Ramos (cell line): Measurements from ENCODE around the gene SLC36A2.
"Not testable (repeated sequence)": the region's sequence is repeated elsewhere in the genome, so short reads cannot be mapped to it uniquely, and the experiment has no call there.

Source experiments
- in situ Hi-C: fragments of 300-500 bp; cut with MboI; formaldehyde crosslinking; loops from one replicate; pipeline ENCODE4 v1.14.3; 2022; ENCODE audit warnings: low sequenced_read_pairs; ENCODE audit not compliant: unreplicated experiment

The SLC36A2 gene

DNA sequence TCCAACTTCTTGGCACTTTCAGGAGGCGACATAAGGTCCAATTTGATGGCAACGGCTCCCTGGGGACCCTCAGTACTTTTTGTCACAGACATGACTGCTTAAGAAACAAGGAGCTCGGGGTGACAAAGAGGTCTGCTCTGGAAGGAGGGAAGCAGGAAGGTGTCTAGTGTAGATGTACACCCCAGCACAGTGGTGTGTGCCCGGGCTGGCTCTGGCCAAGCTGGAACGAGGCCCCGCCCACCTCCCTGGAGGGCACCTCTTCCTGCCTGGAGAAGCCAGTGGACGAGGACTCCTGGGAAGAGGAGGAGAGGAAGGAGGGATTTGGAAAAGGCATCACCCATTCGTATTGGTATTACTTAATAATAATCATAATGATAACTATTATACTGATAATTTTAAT, at the start of gene SLC36A2:
Gene SLC36A2, minus strand, starts transcription at position 191 of the 400 bp plus-strand sequence. Its CDS starts 99 bp downstream, at position 92.
- in situ Hi-C loops = no loop called here

- in situ Hi-C loops = no loop called here
Observed at GRCh38 chr5:151388960-151389359, 41.6 kb upstream of the SLC36A2 start.

GRCh38 chr5:151384106-151384505, 36.7 kb upstream of the SLC36A2 start:
- in situ Hi-C loops = no loop called here

- in situ Hi-C loops = no loop called here
Observed at GRCh38 chr5:151383011-151383410, 35.7 kb upstream of the SLC36A2 start.

DNA sequence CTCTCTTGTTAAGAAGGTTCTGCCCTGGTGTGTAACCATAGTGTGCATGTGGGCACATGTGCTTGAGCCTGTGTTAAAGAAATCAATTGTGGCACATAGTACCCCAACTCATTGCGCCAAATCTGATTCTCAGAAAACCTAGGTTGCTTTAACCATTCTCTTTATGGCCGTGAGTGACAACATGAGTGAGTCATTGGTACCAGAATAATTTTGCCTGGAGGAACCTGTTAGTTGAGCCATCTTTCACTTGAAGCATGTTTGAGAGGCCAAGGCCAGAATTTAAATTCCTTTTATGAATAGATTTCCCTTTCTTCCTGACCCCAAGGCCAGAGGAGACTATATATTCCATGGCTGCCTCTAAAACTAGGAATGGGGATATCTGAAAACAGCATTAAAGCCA, 35.2 kb upstream of the SLC36A2 start:
- in situ Hi-C loops = no loop called here

DNA sequence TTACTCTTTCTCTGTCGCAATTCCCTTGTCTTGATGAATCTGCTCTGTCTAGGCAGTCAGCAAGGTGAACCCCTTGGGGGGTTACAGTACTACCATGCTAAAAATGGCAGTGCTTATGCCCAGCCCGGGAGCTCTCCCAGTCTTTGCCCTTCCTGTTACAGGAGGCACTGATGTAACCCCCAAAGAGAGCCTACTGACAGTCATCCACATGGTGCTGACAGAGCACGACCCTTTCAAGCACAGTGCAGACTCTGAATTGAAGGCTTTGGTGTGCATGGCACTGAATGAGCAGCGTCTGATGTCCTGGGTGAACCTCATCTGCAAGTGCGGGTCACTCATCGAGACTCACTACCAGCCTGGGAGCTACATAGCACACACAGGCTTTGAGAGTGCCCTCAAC, 34.5 kb upstream of the SLC36A2 start:
- in situ Hi-C loops = no loop called here

DNA sequence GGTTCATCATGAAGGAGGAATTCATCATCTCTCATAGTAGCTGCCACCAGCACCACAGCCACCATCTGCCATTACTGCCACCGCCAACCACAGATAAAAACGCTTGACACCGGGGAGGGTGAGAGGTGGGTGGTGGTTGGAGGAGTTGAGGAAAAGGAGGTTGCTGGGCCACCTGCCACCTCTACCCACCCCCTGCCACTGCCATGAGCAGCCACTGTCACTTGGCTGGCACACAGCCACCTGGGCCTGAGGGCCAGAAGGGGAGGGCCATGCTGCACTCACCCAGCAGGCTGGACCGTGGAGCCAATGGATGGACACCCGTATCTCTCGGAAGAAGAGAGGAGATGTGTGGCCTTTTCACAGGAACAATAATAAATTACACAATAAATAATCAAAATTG, 31.3 kb upstream of the SLC36A2 start:
- in situ Hi-C loops = no loop called here

DNA sequence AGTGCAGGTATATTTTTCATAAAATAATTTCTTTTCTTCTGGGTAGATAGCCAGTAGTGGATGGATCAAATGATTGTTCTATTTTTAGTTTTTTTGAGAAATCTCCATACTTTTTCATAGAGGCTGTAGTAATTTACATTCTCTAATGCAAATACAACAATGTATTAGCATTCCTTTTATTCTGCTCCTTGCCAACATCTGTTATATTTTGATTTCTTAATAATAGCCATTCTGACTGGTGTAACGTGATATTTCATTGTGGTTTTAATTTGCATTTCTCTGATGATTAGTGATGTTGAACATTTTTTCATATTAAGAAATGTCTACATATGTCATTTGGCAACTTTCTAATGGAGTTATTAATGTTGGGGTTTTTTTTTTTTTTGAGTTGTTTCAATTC, 27.2 kb upstream of the SLC36A2 start:
- in situ Hi-C loops = no loop called here

- in situ Hi-C loops = not testable (repeated sequence)
Observed at GRCh38 chr5:151367038-151367437, 19.7 kb upstream of the SLC36A2 start.

DNA sequence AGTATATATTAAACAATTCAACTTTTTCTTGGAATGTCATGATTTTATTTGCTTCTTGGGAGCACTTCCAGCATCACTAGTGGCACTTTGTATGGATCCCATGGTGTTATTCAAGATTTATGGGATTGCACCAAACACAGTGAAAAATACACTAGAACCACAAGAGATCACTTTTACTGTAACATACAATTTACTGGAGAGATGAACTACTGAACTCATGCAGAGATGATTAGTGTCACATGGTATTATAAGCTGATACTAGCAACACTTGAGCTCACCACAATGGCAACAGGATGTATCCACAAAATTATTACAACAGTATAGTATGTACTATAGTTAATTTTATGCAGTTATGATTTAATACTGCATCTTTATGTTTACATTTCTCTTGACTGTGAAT, 16.3 kb upstream of the SLC36A2 start:
- in situ Hi-C loops = no loop called here

DNA sequence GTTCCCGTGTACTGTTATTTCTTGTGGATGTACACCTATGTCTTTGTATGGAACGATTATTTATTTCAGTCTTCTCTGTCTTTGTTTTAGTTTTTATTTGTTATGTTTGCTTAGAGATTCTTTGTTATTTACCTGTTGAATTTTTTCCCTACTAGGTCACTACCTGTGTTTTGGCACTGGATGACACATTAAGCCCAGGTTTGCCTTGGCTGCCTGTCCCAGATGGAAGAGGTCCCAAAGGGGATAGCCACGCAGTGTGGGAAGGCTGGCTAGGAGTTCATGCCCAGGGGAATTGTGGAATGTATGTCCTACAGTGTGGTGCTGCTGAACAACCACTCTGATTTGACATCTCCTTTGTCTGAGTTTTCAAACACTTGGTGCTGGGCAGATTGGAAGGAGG, 15.6 kb upstream of the SLC36A2 start:
- in situ Hi-C loops = no loop called here

DNA sequence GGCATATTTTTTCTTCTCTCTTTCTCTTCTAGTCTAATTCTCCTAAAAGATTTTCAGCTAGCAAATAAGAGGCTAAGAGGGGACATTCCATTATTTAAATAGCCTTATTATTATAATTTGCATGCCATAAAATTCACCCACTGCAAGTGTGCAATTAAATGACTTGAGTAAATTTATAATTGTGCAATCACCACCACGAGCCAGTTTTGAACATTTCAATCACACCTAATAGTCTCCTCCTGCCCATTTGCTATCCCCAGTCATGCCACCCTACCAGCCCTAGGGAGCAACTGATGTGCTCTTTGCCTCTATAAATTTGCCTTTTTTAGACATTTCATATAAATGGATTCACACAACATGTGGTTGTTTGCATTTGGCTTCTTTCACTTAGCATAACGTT, 12.0 kb upstream of the SLC36A2 start:
- in situ Hi-C loops = no loop called here

DNA sequence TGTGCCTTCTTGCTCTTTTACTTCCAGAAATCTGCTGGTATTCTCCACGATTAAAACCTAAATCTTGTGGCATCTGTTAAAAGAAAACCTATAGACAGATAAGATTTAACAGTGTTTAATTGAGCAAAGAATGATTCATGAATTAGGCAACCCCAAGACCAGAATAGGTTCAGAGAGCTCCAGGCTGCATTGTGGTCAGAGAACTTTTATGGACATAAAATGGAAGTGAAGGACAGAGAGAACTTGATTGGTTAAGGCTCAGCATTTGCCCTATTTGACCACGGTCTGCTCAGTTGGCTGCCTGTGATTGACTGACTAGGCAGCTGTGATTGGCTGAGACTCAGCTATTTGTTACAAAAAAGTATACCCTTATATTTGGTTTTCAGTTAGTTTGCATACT, 10.4 kb upstream of the SLC36A2 start:
- in situ Hi-C loops = no loop called here

- in situ Hi-C loops = no loop called here
Observed at GRCh38 chr5:151357097-151357496, 9.7 kb upstream of the SLC36A2 start.

DNA sequence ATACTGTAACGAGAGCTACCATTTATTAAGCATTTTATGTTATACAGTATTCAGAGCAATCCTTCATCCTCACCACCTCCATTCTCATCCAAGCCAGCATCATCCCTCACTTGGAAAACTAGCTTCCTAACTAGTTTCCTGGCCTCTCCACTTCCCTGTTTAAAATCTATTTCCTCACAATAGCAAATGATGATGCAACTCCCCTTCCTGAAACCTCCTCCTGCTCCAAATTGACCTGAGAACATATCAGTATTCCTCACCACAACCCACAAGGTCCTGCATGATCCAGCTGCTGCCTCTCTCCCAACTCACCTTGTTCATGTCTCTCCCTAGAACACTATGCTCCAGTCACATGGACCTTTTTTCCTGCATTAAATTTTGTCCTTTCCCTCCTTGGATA, 4.3 kb upstream of the SLC36A2 start:
- in situ Hi-C loops = no loop called here

- in situ Hi-C loops = no loop called here
Observed at GRCh38 chr5:151348789-151349188, 1.4 kb upstream of the SLC36A2 start.

- in situ Hi-C loops = no loop called here
Observed at GRCh38 chr5:151345808-151346478, 1.4 kb downstream of the SLC36A2 start.

DNA sequence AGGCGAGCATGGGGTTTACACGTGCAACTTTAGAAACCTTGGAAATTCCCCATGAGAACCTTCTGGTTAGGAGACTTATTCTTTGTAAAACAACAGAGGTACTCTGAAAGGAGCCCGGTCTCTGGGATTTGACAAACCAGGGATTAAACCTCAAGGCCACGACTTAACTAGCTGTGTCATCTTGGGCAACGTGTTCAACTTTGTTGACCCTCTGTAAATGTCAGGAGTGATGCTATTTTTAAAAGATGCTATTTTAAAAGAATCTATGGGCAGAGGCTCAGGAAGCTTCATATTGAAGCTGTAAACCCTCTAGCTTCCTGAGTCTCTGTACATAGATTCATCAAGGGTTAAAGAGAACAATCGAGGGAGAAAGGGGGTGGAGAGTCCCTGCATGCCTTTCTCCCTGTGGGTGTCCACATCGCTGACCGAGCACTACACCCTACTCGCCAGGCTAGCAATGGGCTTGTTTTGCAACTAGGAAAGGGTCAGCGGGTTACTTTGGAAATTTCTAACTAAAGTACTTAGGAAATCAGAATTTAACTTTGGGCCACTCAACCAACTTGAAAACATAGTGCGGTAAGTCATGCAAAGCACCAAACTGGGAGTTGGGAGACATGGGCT, 2.1 kb downstream of the SLC36A2 start:
- in situ Hi-C loops = no loop called here

DNA sequence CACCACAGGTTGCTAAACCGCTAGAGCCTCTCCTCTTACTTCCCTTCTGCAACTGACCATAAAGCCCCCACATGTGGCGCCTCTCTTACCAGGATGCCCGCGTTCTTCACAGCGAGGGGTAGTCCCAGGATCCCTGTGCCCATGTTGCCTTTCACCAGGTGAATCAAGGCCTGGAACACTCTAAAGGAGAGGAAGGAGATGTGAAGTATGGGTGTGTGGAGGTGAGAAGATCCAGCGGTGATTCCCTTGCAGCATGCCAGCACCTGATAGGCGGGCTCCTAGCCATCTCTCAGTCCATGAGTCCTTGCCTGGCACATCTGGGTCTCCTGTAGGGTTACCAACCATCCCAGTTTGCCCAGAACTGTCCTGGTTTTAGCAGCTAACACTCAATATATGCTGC, 3.3 kb downstream of the SLC36A2 start:
- in situ Hi-C loops = no loop called here

GRCh38 chr5:151340004-151340403, 7.4 kb downstream of the SLC36A2 start:
- in situ Hi-C loops = no loop called here

DNA sequence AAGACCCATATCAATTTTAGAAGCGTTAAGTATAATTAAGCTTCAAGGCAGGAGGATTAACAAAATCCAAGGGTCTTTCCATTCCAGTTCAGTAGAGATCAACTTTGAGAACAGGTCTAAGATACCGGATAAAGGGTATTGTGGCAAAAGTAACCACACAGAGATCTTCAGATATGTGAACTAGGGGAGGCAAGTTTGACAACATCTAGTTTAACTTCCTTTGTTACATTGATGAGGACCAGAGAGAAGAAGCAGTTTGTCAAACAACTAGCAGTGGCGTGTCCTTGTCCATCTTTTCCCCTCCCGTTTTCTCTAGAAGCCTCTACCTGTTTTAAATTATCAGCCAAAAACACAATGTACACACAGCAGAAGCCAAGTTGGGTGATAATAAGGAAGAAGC, 8.6 kb downstream of the SLC36A2 start:
- in situ Hi-C loops = no loop called here

- in situ Hi-C loops = no loop called here
Observed at GRCh38 chr5:151332857-151333256, 14.5 kb downstream of the SLC36A2 start.
